A549 (cell line): Measurements from ENCODE around the gene CAV3. TPM values are rescaled to one million over a fixed set of nuclear protein-coding genes. Genes with fewer than 3 reads are reported as not detected.
A peak's percentile ranks its signal among the peaks of the same experiment; 100 is the strongest.

Source experiments
- ATAC-seq, 2 experiments: fragments of 200-7000 bp in 1 of 2; fragments of >200 bp in 1 of 2; cut with Nextera tagmentation in 1 of 2; cut with Tn5 transposase in 1 of 2; 3 replicates each; pipeline versions ENCODE4 v1.8.0 to v1.9.1; 2018 to 2020; ENCODE audit warnings: mild to moderate bottlenecking in 1 of 2, moderate library complexity in 1 of 2
- CTCF ChIA-PET: fragments of 300-600 bp; sonication (Branson Sonifier 250); formaldehyde crosslinking; extraction: SDS; loops from one replicate; lab custom pipeline; 2021; ENCODE audit warnings: antibody characterized with exemption, inconsistent platforms; lab: Yijun Ruan, JAX
- POLR2A ChIA-PET: fragments of 350-600 bp; formaldehyde crosslinking; extraction: SDS; loops from one replicate; lab custom pipeline; 2021; ENCODE audit warnings: antibody characterized with exemption, inconsistent platforms; lab: Yijun Ruan, JAX
- DNase-seq, 2 experiments: peaks; one replicate each; pipeline versions ENCODE4 v3.0.0 to v3.0.0-alpha.2; 2011 to 2016; ENCODE audit warnings: low read depth in 1 of 2, low spot score in 1 of 2
- FAIRE-seq: peaks from 2 replicates; lab custom pipeline; 2011; peaks lifted over from hg19 to GRCh38; lab: Jason Lieb, UNC
- H3K27ac ChIP-seq, 2 experiments: fragments of >200 bp; sonication (Bioruptor Twin); formaldehyde crosslinking; 3 replicates each; pipeline ENCODE4 v1.5.1; 2016 to 2017
- H3K4me1 ChIP-seq: fragments of >200 bp; sonication (Bioruptor Twin); formaldehyde crosslinking; 3 replicates; pipeline ENCODE4 v1.6.1; 2016
- H3K4me2 ChIP-seq: fragments of >200 bp; sonication (Bioruptor Twin); formaldehyde crosslinking; 3 replicates; pipeline ENCODE4 v1.6.1; 2016
- H3K4me3 ChIP-seq: fragments of >200 bp; sonication (Bioruptor Twin); formaldehyde crosslinking; 3 replicates; pipeline ENCODE4 v1.5.1; 2016
- H3K9me3 ChIP-seq: fragments of >200 bp; sonication (Bioruptor Twin); formaldehyde crosslinking; 3 replicates; pipeline ENCODE4 v1.6.1; 2016
- ATOH8 ChIP-seq: fragments of 250-450 bp; sonication (Bioruptor Pico); IDR thresholded peaks from 2 replicates; pipeline ENCODE4 v1.5.0; 2020; ENCODE audit warnings: low read depth, mild to moderate bottlenecking, moderate library complexity
- BHLHE40 ChIP-seq: IDR thresholded peaks from 2 replicates; pipeline ENCODE4 v1.6.1; 2012; ENCODE audit warnings: low read depth, low read length, inconsistent platforms
- CBX2 ChIP-seq: fragments of 200-600 bp; sonication (generic); IDR thresholded peaks from 2 replicates; pipeline ENCODE4 v1.6.1; 2016; ENCODE audit warnings: low read depth, mild to moderate bottlenecking, borderline replicate concordance
- CBX8 ChIP-seq: fragments of 200-600 bp; sonication (generic); IDR thresholded peaks from 2 replicates; pipeline ENCODE4 v1.6.1; 2016
- CHD2 ChIP-seq: fragments of 150-350 bp; IDR thresholded peaks from 2 replicates; pipeline ENCODE4 v1.6.1; 2014; ENCODE audit warnings: low read length; ENCODE audit not compliant: partially characterized antibody
- EHMT2 ChIP-seq: fragments of 200-600 bp; sonication (generic); IDR thresholded peaks from 2 replicates; pipeline ENCODE4 v1.6.1; 2016; ENCODE audit warnings: antibody characterized with exemption, low read depth, mild to moderate bottlenecking, moderate library complexity
- ELK1 ChIP-seq: fragments of 150-350 bp; IDR thresholded peaks from 2 replicates; pipeline ENCODE4 v1.6.1; 2014; ENCODE audit warnings: low read depth, mild to moderate bottlenecking, low read length
- EP300 ChIP-seq, 2 experiments: fragments of >200 bp; sonication (Bioruptor Twin); formaldehyde crosslinking; IDR thresholded peaks; 2 replicates in 1 of 2; 3 replicates in 1 of 2; pipeline ENCODE4 v1.6.1; 2016 to 2017
- ESRRA ChIP-seq: fragments of 150-350 bp; IDR thresholded peaks from 2 replicates; pipeline ENCODE4 v1.6.1; 2014; ENCODE audit warnings: mild to moderate bottlenecking, low read length, borderline replicate concordance
- FOSB ChIP-seq: fragments of 250-450 bp; sonication (Bioruptor Pico); IDR thresholded peaks from 2 replicates; pipeline ENCODE4 v1.5.0; 2020; ENCODE audit warnings: mild to moderate bottlenecking, moderate library complexity
- GATA3 ChIP-seq: IDR thresholded peaks from 2 replicates; pipeline ENCODE4 v1.6.1; 2012; ENCODE audit warnings: borderline replicate concordance
- HDAC2 ChIP-seq: fragments of 200-600 bp; sonication (generic); IDR thresholded peaks from 2 replicates; pipeline ENCODE4 v1.6.1; 2016
- HES2 ChIP-seq: fragments of >200 bp; sonication (Bioruptor Twin); formaldehyde crosslinking; IDR thresholded peaks from 2 replicates; pipeline ENCODE4 v1.6.1; 2016
- HMGXB4 ChIP-seq: fragments of 250-450 bp; sonication (Bioruptor Pico); IDR thresholded peaks from 2 replicates; pipeline ENCODE4 v1.5.0; 2021; ENCODE audit warnings: mild to moderate bottlenecking, moderate library complexity, borderline replicate concordance
- HOXB13 ChIP-seq: fragments of 250-450 bp; sonication (Bioruptor Pico); IDR thresholded peaks from 2 replicates; pipeline ENCODE4 v1.5.0; 2020; ENCODE audit warnings: low read depth, mild to moderate bottlenecking, moderate library complexity
- HOXB5 ChIP-seq: fragments of 250-450 bp; sonication (Bioruptor Pico); IDR thresholded peaks from 2 replicates; pipeline ENCODE4 v1.5.0; 2020; ENCODE audit warnings: mild to moderate bottlenecking, moderate library complexity
- KDM1A ChIP-seq: fragments of 200-600 bp; sonication (generic); IDR thresholded peaks from 2 replicates; pipeline ENCODE4 v1.6.1; 2016; ENCODE audit warnings: low read depth, mild to moderate bottlenecking
- KDM5A ChIP-seq: fragments of 200-600 bp; sonication (generic); IDR thresholded peaks from 2 replicates; pipeline ENCODE4 v1.6.1; 2016; ENCODE audit warnings: antibody characterized with exemption, mild to moderate bottlenecking
- MAFK ChIP-seq: fragments of 450-650 bp; IDR thresholded peaks from 2 replicates; pipeline ENCODE4 v1.6.1; 2014; ENCODE audit not compliant: partially characterized antibody
- MAX ChIP-seq: IDR thresholded peaks from 2 replicates; pipeline ENCODE4 v1.6.1; 2012
- MAZ ChIP-seq: fragments of 150-350 bp; IDR thresholded peaks from 2 replicates; pipeline ENCODE4 v1.6.1; 2014; ENCODE audit warnings: antibody characterized with exemption, low read depth, low read length, borderline replicate concordance
- NPAS2 ChIP-seq: fragments of 250-450 bp; sonication (Bioruptor Pico); IDR thresholded peaks from 2 replicates; pipeline ENCODE4 v1.8.0; 2022; ENCODE audit warnings: mild to moderate bottlenecking, moderate library complexity, borderline replicate concordance
- NR3C1 ChIP-seq: fragments of >200 bp; sonication (Bioruptor Twin); formaldehyde crosslinking; IDR thresholded peaks from 3 replicates; pipeline ENCODE4 v1.6.1; 2017
- POLR2A ChIP-seq: IDR thresholded peaks from 2 replicates; pipeline ENCODE4 v1.6.1; 2012; ENCODE audit warnings: mild to moderate bottlenecking, low read length
- POLR2AphosphoS2 ChIP-seq: conservative IDR thresholded peaks from 2 replicates; pipeline ENCODE4 v1.6.1; 2012; ENCODE audit warnings: low read length, improper control_type of control experiment, inconsistent platforms
- RARB ChIP-seq: fragments of 250-450 bp; sonication (Bioruptor Pico); IDR thresholded peaks from 2 replicates; pipeline ENCODE4 v1.8.0; 2021; ENCODE audit warnings: mild to moderate bottlenecking, moderate library complexity
- RCOR1 ChIP-seq: fragments of 150-350 bp; IDR thresholded peaks from 2 replicates; pipeline ENCODE4 v1.6.1; 2014; ENCODE audit warnings: antibody characterized with exemption, low read length, low read depth
- REST ChIP-seq: fragments of 200-600 bp; sonication (generic); IDR thresholded peaks from 2 replicates; pipeline ENCODE4 v1.6.1; 2016; ENCODE audit warnings: antibody characterized with exemption, mild to moderate bottlenecking, moderate library complexity
- RNF2 ChIP-seq: fragments of 200-600 bp; sonication (generic); IDR thresholded peaks from 2 replicates; pipeline ENCODE4 v1.6.1; 2016; ENCODE audit warnings: low read depth, mild to moderate bottlenecking, antibody characterized with exemption, moderate library complexity, borderline replicate concordance
- SMC3 ChIP-seq: fragments of >200 bp; sonication (Bioruptor Twin); formaldehyde crosslinking; IDR thresholded peaks from 3 replicates; pipeline ENCODE4 v1.6.1; 2018; ENCODE audit warnings: inconsistent platforms
- SREBF2 ChIP-seq: fragments of 450-650 bp; IDR thresholded peaks from 2 replicates; pipeline ENCODE4 v1.6.1; 2014; ENCODE audit warnings: mild to moderate bottlenecking, moderate library complexity
- TFCP2L1 ChIP-seq: fragments of 250-450 bp; sonication (Bioruptor Pico); IDR thresholded peaks from 2 replicates; pipeline ENCODE4 v1.5.0; 2021; ENCODE audit warnings: mild to moderate bottlenecking
- TP53 ChIP-seq: fragments of 250-450 bp; sonication (Bioruptor Pico); IDR thresholded peaks from 2 replicates; pipeline ENCODE4 v1.5.0; 2021; ENCODE audit warnings: mild to moderate bottlenecking, moderate library complexity
- ZC3H11A ChIP-seq: fragments of 450-650 bp; IDR thresholded peaks from 2 replicates; pipeline ENCODE4 v1.6.1; 2014; ENCODE audit warnings: antibody characterized with exemption, mild to moderate bottlenecking
- ZFP36 ChIP-seq: fragments of 450-650 bp; IDR thresholded peaks from 2 replicates; pipeline ENCODE4 v1.6.1; 2014; ENCODE audit warnings: borderline replicate concordance; ENCODE audit not compliant: partially characterized antibody
- ZNF302 ChIP-seq: fragments of 250-450 bp; sonication (Bioruptor Pico); IDR thresholded peaks from 2 replicates; pipeline ENCODE4 v1.9.0; 2021; ENCODE audit warnings: inconsistent platforms, mild to moderate bottlenecking, moderate library complexity
- ZSCAN20 ChIP-seq: fragments of 250-450 bp; sonication (Bioruptor Pico); IDR thresholded peaks from 2 replicates; pipeline ENCODE4 v1.8.0; 2022; ENCODE audit warnings: mild to moderate bottlenecking, moderate library complexity
- WGBS: methylation state at CpG from one replicate; pipeline ENCODE4 v1.1.6; 2017; ENCODE audit errors: missing lambda C conversion rate; 5-methylcytosine and 5-hydroxymethylcytosine counted together
- polyA plus RNA-seq, 4 experiments: library from polyadenylated mRNA; depleted of rRNA in 3 of 4; stranded (reverse); fragments of >200 nt; fragmentation: RNase III in 1 of 4; extraction: RNeasy Plus Mini Kit Qiagen cat#74134 plus additional on column Dnase treatment in 1 of 4; gene quantifications; 2 replicates in 3 of 4; 3 replicates in 1 of 4; pipeline ENCODE4 v1.2.3, GENCODE V29; 2011 to 2017

CAV3 gene
- polyA plus RNA-seq, 2 of the 4 experiments (the other 2 are of a cell fraction) = not detected

GRCh38 chr3:8743021-8743601 is 9.5 kb downstream of the CAV3 start:
- H3K9me3 ChIP-seq = no peaks in the 10 kb centered on the region
- WGBS = 72% methylated on average over 6 of the region's 6 CpGs
- no peak overlapping the region for H3K4me3 ChIP-seq
- POLR2A ChIA-PET = no interaction called here
- ATAC-seq (no peak), FAIRE-seq (no peak), DNase-seq (peak; percentile 19)
- peak overlapping the region; percentile 91 for H3K4me2 ChIP-seq
- peaks cover 50% of the 10 kb centered on the region for H3K4me1 ChIP-seq
- peak overlapping the region; percentile 80 to 81 for H3K27ac ChIP-seq
- CTCF ChIA-PET = interaction anchor here (0.8 to 3.5 kb wide), 3 partner anchors 12 to 79 kb away, joined by 3 to 20 read pairs (median 3); partner anchors contain the start of gene OXTR
- no peak for TF ChIP-seq POLR2A
- TF ChIP-seq NR3C1 = no peak
- TF ChIP-seq TFCP2L1 = no peak
- no peak for TF ChIP-seq ZC3H11A
- no peak for TF ChIP-seq CBX2
- TF ChIP-seq HMGXB4 (CRISPR knock-in tag) = no peak
- no peak for TF ChIP-seq KDM5A
- no peak; the same call in 1 of the 2 replicates for TF ChIP-seq MAX
- peak; percentile 79 for TF ChIP-seq ZFP36
- TF ChIP-seq HES2 = peak; percentile 78
- no peak for TF ChIP-seq MAFK
- no peak for TF ChIP-seq HOXB5 (CRISPR knock-in tag)
- no peak for TF ChIP-seq MAZ
- no peak for TF ChIP-seq TP53 (CRISPR knock-in tag)
- TF ChIP-seq CBX8 = no peak
- no peak for TF ChIP-seq RNF2
- TF ChIP-seq RCOR1 = no peak
- no peak for TF ChIP-seq NPAS2 (CRISPR knock-in tag)
- TF ChIP-seq SMC3 = no peak
- TF ChIP-seq KDM1A = no peak
- no peak for TF ChIP-seq GATA3
- no peak for TF ChIP-seq EHMT2
- no peak for TF ChIP-seq HOXB13 (CRISPR knock-in tag)
- no peak for TF ChIP-seq ELK1
- TF ChIP-seq ATOH8 (CRISPR knock-in tag) = no peak
- no peak for TF ChIP-seq SREBF2
- no peak for TF ChIP-seq RARB
- peak in 1 of 2 experiments; percentile 34; a peak in 1 of 5 replicates for TF ChIP-seq EP300 (IDR thresholded peaks at IDR 0.05)
- no peak for TF ChIP-seq FOSB
- TF ChIP-seq HDAC2 = no peak
- no peak for TF ChIP-seq BHLHE40
- TF ChIP-seq REST = no peak
- TF ChIP-seq ESRRA = no peak
- TF ChIP-seq ZNF302 (CRISPR knock-in tag) = no peak
- no peak for TF ChIP-seq CHD2
- TF ChIP-seq ZSCAN20 = no peak
- no peak for TF ChIP-seq POLR2AphosphoS2
